ENCODE data around the gene FNDC3B.

Gene FNDC3B

GRCh38 chr3:172072543-172072942, 33.2 kb downstream of the FNDC3B start:
- no peak for DNase-seq (ENCODE audit: low read depth in 3 of 3, low spot score in 1 of 3)

GRCh38 chr3:172073262-172073915, 34.0 kb downstream of the FNDC3B start:
- no peak for DNase-seq (ENCODE audit: low read depth in 3 of 3, low spot score in 1 of 3)

GRCh38 chr3:172074032-172074431, 34.7 kb downstream of the FNDC3B start:
- no peak for DNase-seq (ENCODE audit: low read depth in 3 of 3, low spot score in 1 of 3)

GRCh38 chr3:172074586-172074985, 35.2 kb downstream of the FNDC3B start:
- no peak for DNase-seq (ENCODE audit: low read depth in 3 of 3, low spot score in 1 of 3)

GRCh38 chr3:172076212-172076611, 36.8 kb downstream of the FNDC3B start:
- DNase-seq (ENCODE audit: low read depth in 3 of 3, low spot score in 1 of 3), result no peak

- no peak for DNase-seq (ENCODE audit: low read depth in 3 of 3, low spot score in 1 of 3)
These were observed 37.9 kb downstream of the FNDC3B start for GRCh38 chr3:172077197-172077757.

- no peak for DNase-seq (ENCODE audit: low read depth in 3 of 3, low spot score in 1 of 3)
These were observed 38.9 kb downstream of the FNDC3B start for GRCh38 chr3:172078244-172078643.

- DNase-seq (ENCODE audit: low read depth in 3 of 3, low spot score in 1 of 3), result no peak
These were observed 39.3 kb downstream of the FNDC3B start for GRCh38 chr3:172078721-172079120.

GRCh38 chr3:172079326-172079976, 40.1 kb downstream of the FNDC3B start:
- DNase-seq (ENCODE audit: low read depth in 3 of 3, low spot score in 1 of 3), result no peak

GRCh38 chr3:172080503-172080902, 41.1 kb downstream of the FNDC3B start:
- DNase-seq (ENCODE audit: low read depth in 3 of 3, low spot score in 1 of 3), result no peak

- DNase-seq (ENCODE audit: low read depth in 3 of 3, low spot score in 1 of 3), result no peak
These were observed 42.9 kb downstream of the FNDC3B start for GRCh38 chr3:172082269-172082668.

GRCh38 chr3:172082820-172083513, 43.6 kb downstream of the FNDC3B start:
- no peak for DNase-seq (ENCODE audit: low read depth in 3 of 3, low spot score in 1 of 3)

GRCh38 chr3:172083995-172084409, 44.6 kb downstream of the FNDC3B start:
- no peak for DNase-seq (ENCODE audit: low read depth in 3 of 3, low spot score in 1 of 3)

GRCh38 chr3:172084871-172085556, 45.6 kb downstream of the FNDC3B start:
- no peak for DNase-seq (ENCODE audit: low read depth in 3 of 3, low spot score in 1 of 3)

- DNase-seq (ENCODE audit: low read depth in 3 of 3, low spot score in 1 of 3), result no peak
These were observed 46.1 kb downstream of the FNDC3B start for GRCh38 chr3:172085557-172085895.

- no peak for DNase-seq (ENCODE audit: low read depth in 3 of 3, low spot score in 1 of 3)
These were observed 46.7 kb downstream of the FNDC3B start for GRCh38 chr3:172086071-172086470.

- no peak for DNase-seq (ENCODE audit: low read depth in 3 of 3, low spot score in 1 of 3)
These were observed 47.8 kb downstream of the FNDC3B start for GRCh38 chr3:172087198-172087597.

GRCh38 chr3:172087602-172088580, 48.5 kb downstream of the FNDC3B start:
- DNase-seq (ENCODE audit: low read depth in 3 of 3, low spot score in 1 of 3), result no peak

GRCh38 chr3:172089250-172089649, 49.9 kb downstream of the FNDC3B start:
- no peak for DNase-seq (ENCODE audit: low read depth in 3 of 3, low spot score in 1 of 3)

GRCh38 chr3:172090035-172090434, 50.7 kb downstream of the FNDC3B start:
- DNase-seq (ENCODE audit: low read depth in 3 of 3, low spot score in 1 of 3), result no peak
